ELF-1 (cell line): ENCODE data around the gene ATP10A.
"Not testable (repeated sequence)": the region's sequence is repeated elsewhere in the genome, so short reads cannot be mapped to it uniquely, and the experiment has no call there.

Source experiments
- DNase-seq: peaks from one replicate; pipeline ENCODE4 v3.0.0-alpha.2; 2016; ENCODE audit warnings: low read depth, low spot score

Gene ATP10A

DNA sequence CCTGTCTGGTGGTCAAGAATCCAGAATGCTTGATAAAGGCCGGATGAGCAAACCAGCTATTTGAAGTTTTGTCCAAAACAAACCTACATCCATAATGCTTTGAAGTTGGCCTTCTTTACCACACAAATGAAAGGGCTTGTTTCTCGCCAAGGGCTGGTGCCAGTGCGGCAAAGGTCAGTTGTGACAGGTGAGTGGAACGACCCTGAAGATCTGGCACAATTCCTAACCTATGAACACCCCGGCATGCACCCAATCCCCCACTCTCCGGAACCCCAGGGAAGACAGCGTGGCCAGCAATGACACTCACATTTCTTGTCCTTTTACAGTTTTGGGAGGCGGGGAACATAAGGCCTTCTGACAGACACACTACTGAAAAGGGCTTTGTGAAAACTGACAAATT lies 90.6 kb downstream of the ATP10A start:
- no peak for DNase-seq

- DNase-seq = not testable (repeated sequence)
Observed at GRCh38 chr15:25771736-25772135, 91.4 kb downstream of the ATP10A start.

DNA sequence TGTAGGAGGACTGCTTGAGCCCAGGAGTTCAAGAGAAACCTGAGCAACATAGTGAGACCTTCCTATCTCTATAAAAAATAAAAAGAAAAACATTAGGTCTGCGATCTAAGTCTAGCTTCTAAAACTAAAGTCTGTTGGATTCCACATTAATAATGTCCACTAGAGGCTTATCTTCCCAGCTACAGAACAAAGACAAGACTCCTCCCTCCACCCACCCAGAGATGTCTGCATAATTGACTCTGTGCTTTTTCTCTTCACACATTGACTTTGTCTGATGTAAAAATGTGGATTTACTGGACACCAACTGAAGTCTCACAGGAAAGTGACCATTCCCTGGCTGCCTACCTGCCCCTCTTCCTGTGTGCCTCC lies 91.8 kb downstream of the ATP10A start:
- no peak for DNase-seq

GRCh38 chr15:25770618-25771337 lies 92.3 kb downstream of the ATP10A start:
- no peak for DNase-seq

GRCh38 chr15:25770031-25770430 lies 93.1 kb downstream of the ATP10A start:
- no peak for DNase-seq

DNA sequence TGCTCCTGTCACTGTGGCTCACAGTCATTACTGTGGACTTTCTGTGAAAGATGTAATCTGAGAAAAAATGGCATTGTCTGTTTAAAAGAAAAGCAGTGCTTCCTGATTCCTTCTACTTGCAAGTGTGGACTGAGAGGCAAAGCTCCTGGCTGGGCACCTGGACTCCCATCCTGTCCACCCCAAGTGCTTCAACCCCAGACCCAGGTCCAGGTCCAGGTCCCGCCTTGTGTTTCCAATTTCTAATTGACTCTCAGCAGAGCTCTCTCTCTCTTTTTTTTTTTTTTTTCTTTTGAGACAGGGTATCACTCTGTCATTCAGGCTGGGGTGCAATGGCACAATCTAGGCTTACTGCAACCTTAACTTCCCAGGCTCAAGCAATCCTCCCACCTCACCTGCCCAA lies 94.9 kb downstream of the ATP10A start:
- DNase-seq = no peak

- no peak for DNase-seq
Observed at GRCh38 chr15:25767356-25768151, 95.6 kb downstream of the ATP10A start.

DNA sequence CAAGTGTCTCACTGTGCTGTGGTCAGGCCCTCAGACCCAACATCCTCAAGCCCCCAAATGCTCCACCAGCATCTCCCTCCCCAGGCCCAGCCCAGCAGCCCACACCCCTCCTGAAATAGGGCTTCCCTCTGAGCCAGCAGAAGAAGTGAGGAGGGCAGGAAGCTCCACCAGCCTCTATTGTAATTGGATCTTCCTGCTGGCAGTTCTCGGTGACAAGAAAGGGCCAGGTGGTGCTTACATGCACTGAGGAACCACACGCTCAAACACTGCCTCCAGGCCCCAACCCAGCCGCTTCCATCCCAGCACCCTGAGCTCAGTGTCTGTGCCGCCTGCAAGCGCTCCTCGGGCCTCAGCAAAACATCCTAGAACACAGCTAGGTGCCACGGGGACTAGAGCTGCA lies 96.7 kb downstream of the ATP10A start:
- peak; percentile 38 for DNase-seq

DNA sequence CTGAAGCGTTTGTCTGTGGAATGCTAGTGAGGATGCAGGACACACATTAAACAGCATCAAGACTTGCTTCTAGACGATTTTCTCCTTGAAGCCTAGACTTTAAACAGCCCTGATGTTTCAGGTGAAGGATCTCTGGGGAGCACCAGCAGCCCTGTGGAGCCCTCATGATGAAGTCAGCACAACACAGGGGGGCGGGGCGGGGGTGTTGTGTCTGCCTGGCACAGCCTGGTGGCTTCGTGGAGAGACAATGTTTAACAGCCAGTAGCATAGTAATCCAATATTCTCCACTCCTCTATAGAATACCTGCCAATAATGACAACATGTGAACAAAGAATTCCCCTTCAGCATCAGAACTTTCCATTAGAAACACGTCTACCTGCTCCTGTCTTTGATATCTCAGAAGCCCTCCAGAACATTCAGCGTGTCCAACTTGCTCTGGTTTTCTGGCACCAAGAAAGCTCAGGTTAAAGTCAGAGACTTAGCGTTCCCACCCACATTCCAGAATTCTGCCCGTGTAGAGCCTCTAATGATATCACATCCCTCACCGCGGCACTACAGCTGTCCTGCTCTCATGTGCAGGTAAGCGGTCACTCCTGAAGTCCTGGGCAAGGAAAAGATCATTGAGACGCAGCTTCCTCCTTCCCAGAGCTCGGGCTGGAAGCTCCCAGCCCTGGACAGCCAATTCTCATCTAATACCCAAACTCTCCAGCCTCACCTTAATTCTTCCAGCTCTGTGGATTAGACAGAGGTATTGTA lies 98.0 kb downstream of the ATP10A start:
- no peak for DNase-seq

- DNase-seq = no peak
Observed at GRCh38 chr15:25763954-25764353, 99.2 kb downstream of the ATP10A start.

- DNase-seq = no peak
Observed at GRCh38 chr15:25763331-25763751, 99.8 kb downstream of the ATP10A start.

DNA sequence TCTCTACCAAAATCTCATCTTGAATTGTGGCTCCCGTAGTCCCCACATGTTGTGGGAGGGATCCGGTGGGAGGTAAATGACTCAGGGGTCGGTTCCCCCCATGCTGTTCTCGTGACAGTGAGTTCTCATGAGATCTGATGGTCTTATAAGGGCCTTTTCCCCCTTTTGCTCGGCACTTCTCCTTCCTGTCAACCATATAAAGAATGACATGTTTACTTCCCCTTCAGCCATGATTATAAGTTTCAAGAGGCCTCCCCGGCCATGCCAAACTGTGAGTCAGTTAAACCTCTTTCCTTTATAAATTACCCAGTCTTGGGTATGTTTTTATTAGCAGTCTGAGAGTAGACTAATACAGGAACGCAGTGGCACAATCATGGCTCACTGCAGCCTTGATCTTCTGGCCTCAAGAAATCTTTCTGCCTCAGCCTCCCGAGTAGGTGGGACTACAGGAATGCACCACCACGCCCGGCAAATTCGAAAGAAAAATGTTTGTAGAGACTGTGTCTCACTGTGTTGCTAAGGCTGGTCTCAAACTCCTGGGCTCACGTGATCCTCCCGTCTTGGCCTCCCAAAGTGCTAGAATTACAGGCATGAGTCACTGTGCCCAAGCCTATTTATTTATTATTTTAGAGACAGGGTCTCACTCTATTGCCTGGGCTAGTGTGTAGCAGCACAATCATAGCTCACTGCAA lies 101.0 kb downstream of the ATP10A start:
- no peak for DNase-seq

DNA sequence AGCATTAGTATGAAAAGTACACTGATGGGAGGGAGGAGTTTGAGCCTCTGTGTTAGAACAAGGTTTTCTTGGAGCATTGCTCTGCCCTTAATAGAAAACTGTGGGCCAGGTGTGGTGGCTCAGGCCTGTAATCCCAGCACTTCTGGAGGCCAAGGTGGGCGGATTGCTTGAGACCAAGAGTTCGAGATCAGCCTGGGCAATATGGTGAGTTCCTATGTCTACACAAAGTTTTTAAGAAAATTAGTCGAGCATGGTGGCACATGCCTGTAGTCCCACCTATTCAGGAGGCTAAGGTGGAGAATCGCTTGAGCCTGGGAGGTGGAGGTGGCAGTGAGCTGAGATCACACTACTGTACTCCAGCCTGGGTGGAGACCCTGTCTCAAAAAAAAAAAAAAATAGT lies 103.7 kb downstream of the ATP10A start:
- no peak for DNase-seq

GRCh38 chr15:25758612-25759011 lies 104.5 kb downstream of the ATP10A start:
- DNase-seq = not testable (repeated sequence)

- no peak for DNase-seq
Observed at GRCh38 chr15:25743548-25744275, 119.4 kb downstream of the ATP10A start.

GRCh38 chr15:25742776-25743547 lies 120.2 kb downstream of the ATP10A start:
- no peak for DNase-seq

- no peak for DNase-seq
Observed at GRCh38 chr15:25742041-25742730, 120.9 kb downstream of the ATP10A start.

GRCh38 chr15:25741256-25741580 lies 121.9 kb downstream of the ATP10A start:
- DNase-seq = no peak

DNA sequence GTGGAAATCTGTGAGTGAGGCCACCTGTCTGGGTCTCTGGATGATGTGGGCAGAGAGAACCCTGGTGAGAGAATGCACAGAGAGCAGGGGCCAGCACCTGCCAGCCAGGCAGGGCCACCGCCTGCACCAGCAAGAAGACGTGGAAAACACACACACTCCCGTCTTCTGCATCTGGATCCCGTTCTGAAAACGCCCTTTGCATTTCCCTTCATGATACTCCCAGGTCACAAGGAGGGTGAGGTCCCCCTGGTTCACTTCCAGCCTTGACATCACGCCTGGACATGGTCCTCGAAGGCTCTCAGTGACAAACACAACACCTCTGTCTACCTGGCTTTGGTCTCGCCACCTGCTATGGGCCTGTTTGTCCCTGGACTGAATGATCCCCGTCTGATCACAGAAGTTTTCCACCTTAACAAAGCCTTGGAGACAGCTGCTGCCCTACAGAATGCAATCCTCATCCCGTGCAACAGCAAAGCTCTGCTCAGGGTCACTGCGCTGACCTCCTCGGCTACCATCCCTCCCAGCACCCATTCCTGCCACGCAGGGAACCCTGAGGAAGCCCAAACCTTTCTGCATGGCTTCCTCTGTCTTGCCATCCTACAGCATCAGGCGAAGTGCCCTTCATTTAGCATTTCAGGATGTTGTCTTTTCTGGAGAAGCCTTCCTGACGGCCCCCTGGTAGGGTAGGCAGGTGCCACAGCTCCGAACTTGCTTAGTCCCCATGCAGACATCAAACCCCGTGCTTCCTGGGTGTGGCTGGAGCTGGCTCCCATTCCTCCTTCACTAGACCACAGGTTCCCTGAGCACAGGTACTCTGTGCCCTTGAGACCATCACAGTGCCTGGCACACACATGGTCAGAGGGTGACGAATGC lies 122.5 kb downstream of the ATP10A start:
- no peak for DNase-seq
